PFSK-1 (cell line): ENCODE results near the gene MRPS10.

Source experiments
- FOXP2 ChIP-seq: optimal IDR thresholded peaks from 2 replicates; pipeline ENCODE3; 2011; ENCODE audit warnings: borderline replicate concordance, control low read depth, inconsistent platforms; ENCODE audit not compliant: insufficient read depth; ENCODE audit errors: extremely low read length, extremely low read depth
- POLR2AphosphoS5 ChIP-seq: IDR thresholded peaks from 2 replicates; pipeline ENCODE4 v1.6.1; 2012; ENCODE audit warnings: low read depth, mild to moderate bottlenecking, control low read depth, low read length, moderate library complexity
- REST ChIP-seq, 2 experiments: IDR thresholded peaks; 2 replicates each; pipeline versions ENCODE4 v1.6.1 to v1.8.0; 2011 to 2012; ENCODE audit warnings: low read depth in 2 of 2, low read length in 2 of 2, control low read depth in 1 of 2, inconsistent platforms in 1 of 2, mild to moderate bottlenecking in 1 of 2, moderate library complexity in 1 of 2; ENCODE audit not compliant: insufficient read depth in 1 of 2
- SIN3A ChIP-seq: IDR thresholded peaks from 2 replicates; pipeline ENCODE4 v1.6.1; 2012; ENCODE audit warnings: mild to moderate bottlenecking, low read length, moderate library complexity, borderline replicate concordance; ENCODE audit not compliant: insufficient read depth
- TAF1 ChIP-seq: IDR thresholded peaks from 2 replicates; pipeline ENCODE4 v1.6.1; 2012; ENCODE audit warnings: low read length, control low read depth, borderline replicate concordance; ENCODE audit not compliant: insufficient read depth

Gene MRPS10

GRCh38 chr6:42182101-42182500 is 35.6 kb downstream of the MRPS10 start:
- no peak for TF ChIP-seq REST (IDR thresholded peaks at IDR 0.05; ENCODE audit: insufficient read depth in 1 of 2, low read depth in 2 of 2, low read length in 2 of 2)
- TF ChIP-seq SIN3A: no peak
- TF ChIP-seq FOXP2: no peak
- TF ChIP-seq POLR2AphosphoS5: no peak
- TF ChIP-seq TAF1: no peak

- TF ChIP-seq TAF1 (no peak), REST (IDR thresholded peaks at IDR 0.05; ENCODE audit: insufficient read depth in 1 of 2, low read depth in 2 of 2, low read length in 2 of 2) (no peak), FOXP2 (no peak), SIN3A (no peak)
These were observed 37.7 kb downstream of the MRPS10 start for GRCh38 chr6:42179945-42180313.

GRCh38 chr6:42179261-42179944 is 38.3 kb downstream of the MRPS10 start:
- TF ChIP-seq TAF1: no peak
- no peak for TF ChIP-seq POLR2AphosphoS5
- no peak for TF ChIP-seq REST (IDR thresholded peaks at IDR 0.05; ENCODE audit: insufficient read depth in 1 of 2, low read depth in 2 of 2, low read length in 2 of 2)
- no peak for TF ChIP-seq FOXP2
- no peak for TF ChIP-seq SIN3A

GRCh38 chr6:42177514-42178364 is 39.9 kb downstream of the MRPS10 start:
- TF ChIP-seq SIN3A (no peak), REST (IDR thresholded peaks at IDR 0.05; ENCODE audit: insufficient read depth in 1 of 2, low read depth in 2 of 2, low read length in 2 of 2) (no peak), TAF1 (no peak), FOXP2 (no peak), POLR2AphosphoS5 (no peak)
